Measurements from ENCODE around the gene PTPN13.

DNA sequence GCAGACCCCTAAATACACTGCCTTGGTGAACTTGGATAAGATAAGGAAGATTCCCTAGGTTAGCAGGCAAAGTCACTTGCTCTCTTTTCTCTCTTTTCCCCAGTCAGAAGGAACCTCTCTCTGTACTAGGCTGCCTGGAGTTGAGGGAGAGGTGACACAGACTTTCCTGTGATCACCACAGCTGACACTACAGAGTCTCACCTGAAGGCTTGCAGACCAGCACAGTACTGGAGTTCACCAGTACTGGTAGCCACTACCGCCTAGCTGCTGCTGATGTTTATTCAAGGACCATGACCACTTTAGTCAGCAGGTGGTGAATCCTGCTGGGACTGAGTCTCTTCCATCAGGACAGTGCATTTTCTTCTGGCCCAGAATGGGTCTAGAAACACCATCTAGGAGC is 63.3 kb downstream of the PTPN13 start:
- TF ChIP-seq CTCF (IDR thresholded peaks at IDR 0.05; ENCODE audit: borderline replicate concordance, extremely low read depth, low read length, poor library complexity, severe bottlenecking) = no peak
- no peak for TF ChIP-seq EZH2 (IDR thresholded peaks at IDR 0.05; ENCODE audit: borderline replicate concordance, low read depth, low read length, severe bottlenecking)
